Neural progenitor cell (in vitro differentiated cells): ENCODE measurements around the gene SPC24. TPM values are rescaled to one million over a fixed set of nuclear protein-coding genes. Genes with fewer than 3 reads are reported as not detected.
"Not testable (repeated sequence)": the region's sequence is repeated elsewhere in the genome, so short reads cannot be mapped to it uniquely, and the experiment has no call there.

Experiments
- DNase-seq: peaks from one replicate; pipeline ENCODE4 v3.0.0-alpha.2; 2016; ENCODE audit warnings: low spot score
- H2AFZ ChIP-seq: fragments of 200-600 bp; sonication (generic); replicated peaks from 2 replicates; pipeline ENCODE4 v1.6.1; 2016; ENCODE audit warnings: antibody characterized with exemption
- H3F3A ChIP-seq: fragments of 200-600 bp; sonication (generic); 2 replicates; pipeline ENCODE4 v1.6.1; 2016; ENCODE audit warnings: antibody characterized with exemption, low read depth
- H3K27ac ChIP-seq: fragments of 200-600 bp; sonication (generic); 2 replicates; pipeline ENCODE4 v1.5.1; 2016; ENCODE audit warnings: mild to moderate bottlenecking
- H3K27me3 ChIP-seq: fragments of 200-600 bp; sonication (generic); 2 replicates; pipeline ENCODE4 v1.6.1; 2016; ENCODE audit warnings: mild to moderate bottlenecking, moderate library complexity
- H3K36me3 ChIP-seq: fragments of 200-600 bp; sonication (generic); 2 replicates; pipeline ENCODE4 v1.5.1; 2016
- H3K4me1 ChIP-seq: fragments of 200-600 bp; sonication (generic); 2 replicates; pipeline ENCODE4 v1.6.1; 2016; ENCODE audit warnings: mixed run types
- H3K4me2 ChIP-seq: fragments of 200-600 bp; sonication (generic); 2 replicates; pipeline ENCODE4 v1.6.1; 2016
- H3K4me3 ChIP-seq: fragments of 200-600 bp; sonication (generic); 2 replicates; pipeline ENCODE4 v1.5.1; 2016
- H3K79me2 ChIP-seq: fragments of 200-600 bp; sonication (generic); 2 replicates; pipeline ENCODE4 v1.6.1; 2016; ENCODE audit warnings: low read depth
- H3K9ac ChIP-seq: fragments of 200-600 bp; sonication (generic); 2 replicates; pipeline ENCODE4 v1.6.1; 2016
- H3K9me3 ChIP-seq: fragments of 200-600 bp; sonication (generic); 2 replicates; pipeline ENCODE4 v1.5.1; 2016; ENCODE audit warnings: low read depth
- H4K20me1 ChIP-seq: fragments of 200-600 bp; sonication (generic); 2 replicates; pipeline ENCODE4 v1.6.1; 2016; ENCODE audit warnings: low read depth
- H3K27ac Mint-ChIP-seq: 3 replicates; pipeline ENCODE4 v1.8.0; 2021; ENCODE audit warnings: mixed read lengths
- H3K27me3 Mint-ChIP-seq: 2 replicates; pipeline ENCODE4 v1.8.0; 2022; ENCODE audit warnings: low read depth, mild to moderate bottlenecking, inconsistent platforms, moderate library complexity, mixed read lengths; ENCODE audit not compliant: insufficient read depth
- H3K36me3 Mint-ChIP-seq: 3 replicates; pipeline ENCODE4 v1.8.0; 2021; ENCODE audit warnings: mixed read lengths
- H3K4me1 Mint-ChIP-seq: 3 replicates; pipeline ENCODE4 v1.8.0; 2021; ENCODE audit warnings: mixed read lengths
- H3K4me3 Mint-ChIP-seq: 3 replicates; pipeline ENCODE4 v1.8.0; 2021; ENCODE audit warnings: mild to moderate bottlenecking, moderate library complexity, mixed read lengths
- H3K9me3 Mint-ChIP-seq: 3 replicates; pipeline ENCODE4 v1.8.0; 2020; ENCODE audit warnings: mixed read lengths
- EZH2 ChIP-seq: fragments of 200-600 bp; sonication (generic); IDR thresholded peaks from 2 replicates; pipeline ENCODE4 v1.6.1; 2017; ENCODE audit warnings: antibody characterized with exemption, mild to moderate bottlenecking, moderate library complexity
- EZH2phosphoT487 ChIP-seq: fragments of 200-600 bp; sonication (generic); IDR thresholded peaks from 2 replicates; pipeline ENCODE4 v1.6.1; 2017; ENCODE audit warnings: antibody characterized with exemption
- total RNA-seq: library from RNA; depleted of rRNA; stranded (reverse); fragments of >200 nt; gene quantifications from 2 replicates; pipeline ENCODE4 v1.2.3, GENCODE V29; 2015; ENCODE audit warnings: low replicate concordance
- TF ChIP-seq, protein P1 (sequence below): fragments of 200-600 bp; sonication (generic); IDR thresholded peaks from 2 replicates; pipeline ENCODE4 v1.5.1; 2017; ENCODE audit warnings: antibody characterized with exemption, mild to moderate bottlenecking

The SPC24 gene
- total RNA-seq, 1 donor from 2014 or later = 57.1 TPM

DNA sequence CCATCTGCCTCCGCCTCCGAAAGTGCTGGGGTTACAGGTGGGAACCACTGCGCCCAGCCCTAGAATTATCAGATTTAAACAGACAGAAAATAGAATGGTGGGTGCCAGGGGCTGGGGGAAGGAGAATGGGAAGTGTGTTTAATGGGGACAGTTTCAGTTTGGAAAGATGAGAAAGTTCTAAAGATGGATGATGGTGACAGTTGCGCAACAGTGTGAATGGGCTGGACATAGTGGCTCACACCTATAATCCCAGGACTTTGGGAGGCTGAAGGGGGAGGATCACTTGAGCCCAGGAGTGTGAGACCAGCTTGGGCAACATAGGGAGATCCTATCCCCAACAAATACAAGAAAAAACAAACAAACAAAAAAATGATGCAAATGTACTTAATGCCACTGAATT lies 25.9 kb upstream of the SPC24 start:
- Mint-ChIP-seq H3K27ac (no peak overlapping the region), H3K4me1 (no peaks in the 10 kb centered on the region), H3K27me3 (peaks cover 2% of the 10 kb centered on the region), H3K4me3 (no peak overlapping the region), H3K9me3 (no peaks in the 10 kb centered on the region), H3K36me3 (peaks cover 10% of the 10 kb centered on the region)
- no peaks in the 10 kb centered on the region for H3K36me3 ChIP-seq
- no peaks in the 10 kb centered on the region for H3K27me3 ChIP-seq
- H3K4me3 ChIP-seq = no peak overlapping the region
- H2AFZ ChIP-seq = no peak overlapping the region
- H3K79me2 ChIP-seq = no peaks in the 10 kb centered on the region
- TF ChIP-seq EZH2 (no peak), EZH2phosphoT487 (no peak)
- TF ChIP-seq, protein P1, sequence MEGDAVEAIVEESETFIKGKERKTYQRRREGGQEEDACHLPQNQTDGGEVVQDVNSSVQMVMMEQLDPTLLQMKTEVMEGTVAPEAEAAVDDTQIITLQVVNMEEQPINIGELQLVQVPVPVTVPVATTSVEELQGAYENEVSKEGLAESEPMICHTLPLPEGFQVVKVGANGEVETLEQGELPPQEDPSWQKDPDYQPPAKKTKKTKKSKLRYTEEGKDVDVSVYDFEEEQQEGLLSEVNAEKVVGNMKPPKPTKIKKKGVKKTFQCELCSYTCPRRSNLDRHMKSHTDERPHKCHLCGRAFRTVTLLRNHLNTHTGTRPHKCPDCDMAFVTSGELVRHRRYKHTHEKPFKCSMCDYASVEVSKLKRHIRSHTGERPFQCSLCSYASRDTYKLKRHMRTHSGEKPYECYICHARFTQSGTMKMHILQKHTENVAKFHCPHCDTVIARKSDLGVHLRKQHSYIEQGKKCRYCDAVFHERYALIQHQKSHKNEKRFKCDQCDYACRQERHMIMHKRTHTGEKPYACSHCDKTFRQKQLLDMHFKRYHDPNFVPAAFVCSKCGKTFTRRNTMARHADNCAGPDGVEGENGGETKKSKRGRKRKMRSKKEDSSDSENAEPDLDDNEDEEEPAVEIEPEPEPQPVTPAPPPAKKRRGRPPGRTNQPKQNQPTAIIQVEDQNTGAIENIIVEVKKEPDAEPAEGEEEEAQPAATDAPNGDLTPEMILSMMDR = no peak
- H3K9me3 ChIP-seq = no peaks in the 10 kb centered on the region
- H3K9ac ChIP-seq = no peak overlapping the region
- no peak overlapping the region for H3K4me2 ChIP-seq
- H3K27ac ChIP-seq = no peak overlapping the region
- H3K4me1 ChIP-seq = no peaks in the 10 kb centered on the region
- H4K20me1 ChIP-seq = no peaks in the 10 kb centered on the region
- no peak for DNase-seq
- no peaks in the 10 kb centered on the region for H3F3A ChIP-seq

DNA sequence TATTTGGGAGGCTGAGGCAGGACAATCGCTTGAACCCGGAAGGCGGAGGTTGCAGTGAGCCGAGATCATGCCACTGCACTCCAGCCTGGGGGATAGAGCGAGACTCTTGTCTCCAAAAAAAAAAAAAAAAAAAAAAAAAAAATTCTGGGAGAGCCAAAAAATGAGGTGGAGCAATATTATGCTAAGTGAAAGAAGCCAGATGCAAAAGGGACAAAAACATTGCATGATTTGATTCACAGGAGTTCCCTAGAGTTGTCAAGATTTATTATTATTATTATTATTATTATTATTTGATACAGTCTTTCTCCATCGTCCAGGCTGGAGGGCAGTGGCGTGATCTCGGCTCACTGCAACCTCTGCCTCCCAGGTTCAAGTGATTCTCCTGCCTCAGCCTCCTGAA lies 25.4 kb upstream of the SPC24 start:
- H2AFZ ChIP-seq, H3F3A ChIP-seq, H3K4me3 Mint-ChIP-seq, H3K9me3 ChIP-seq, H3K4me2 ChIP-seq, H4K20me1 ChIP-seq, H3K27ac Mint-ChIP-seq, H3K27me3 ChIP-seq, H3K9ac ChIP-seq, H3K36me3 Mint-ChIP-seq, H3K27me3 Mint-ChIP-seq, H3K27ac ChIP-seq, H3K4me1 ChIP-seq, H3K4me1 Mint-ChIP-seq, H3K36me3 ChIP-seq, DNase-seq, H3K9me3 Mint-ChIP-seq, H3K79me2 ChIP-seq, H3K4me3 ChIP-seq: not testable (repeated sequence)

DNA sequence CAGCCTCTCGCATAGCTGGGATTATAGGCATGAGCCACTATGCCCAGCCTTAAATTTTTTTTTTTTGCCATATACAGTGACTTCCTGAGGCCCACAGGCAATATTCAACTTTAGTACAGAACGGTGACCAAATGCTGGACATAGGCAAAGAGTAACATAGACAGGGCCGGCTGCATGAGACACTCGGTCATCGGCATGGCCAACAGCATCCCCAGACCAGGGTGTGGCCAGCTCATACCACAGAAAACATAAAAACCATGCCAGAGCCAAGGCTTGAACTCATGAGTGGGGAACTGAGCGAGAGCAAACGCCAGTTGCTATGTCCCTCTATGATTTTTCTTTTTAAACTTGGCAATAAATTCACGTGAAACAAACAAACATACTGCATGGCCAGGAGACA lies 24.8 kb upstream of the SPC24 start:
- H3K27me3 Mint-ChIP-seq = peaks cover 4% of the 10 kb centered on the region
- Histone ChIP-seq H3K27me3 (no peaks in the 10 kb centered on the region), H3K79me2 (no peaks in the 10 kb centered on the region), H4K20me1 (no peaks in the 10 kb centered on the region), H3K9ac (no peak overlapping the region), H3K4me2 (no peak overlapping the region), H3K27ac (no peak overlapping the region), H3K4me3 (no peak overlapping the region), H3K9me3 (no peaks in the 10 kb centered on the region), H2AFZ (no peak overlapping the region), H3K36me3 (no peaks in the 10 kb centered on the region), H3F3A (no peaks in the 10 kb centered on the region), H3K4me1 (no peaks in the 10 kb centered on the region)
- peak overlapping the region; percentile 53 for H3K27ac Mint-ChIP-seq
- H3K4me3 Mint-ChIP-seq = no peak overlapping the region
- DNase-seq = no peak
- TF ChIP-seq EZH2 = no peak
- TF ChIP-seq, protein P1 = no peak
- TF ChIP-seq EZH2phosphoT487 = no peak
- no peaks in the 10 kb centered on the region for H3K4me1 Mint-ChIP-seq
- H3K9me3 Mint-ChIP-seq = no peaks in the 10 kb centered on the region
- peaks cover 9% of the 10 kb centered on the region for H3K36me3 Mint-ChIP-seq

DNA sequence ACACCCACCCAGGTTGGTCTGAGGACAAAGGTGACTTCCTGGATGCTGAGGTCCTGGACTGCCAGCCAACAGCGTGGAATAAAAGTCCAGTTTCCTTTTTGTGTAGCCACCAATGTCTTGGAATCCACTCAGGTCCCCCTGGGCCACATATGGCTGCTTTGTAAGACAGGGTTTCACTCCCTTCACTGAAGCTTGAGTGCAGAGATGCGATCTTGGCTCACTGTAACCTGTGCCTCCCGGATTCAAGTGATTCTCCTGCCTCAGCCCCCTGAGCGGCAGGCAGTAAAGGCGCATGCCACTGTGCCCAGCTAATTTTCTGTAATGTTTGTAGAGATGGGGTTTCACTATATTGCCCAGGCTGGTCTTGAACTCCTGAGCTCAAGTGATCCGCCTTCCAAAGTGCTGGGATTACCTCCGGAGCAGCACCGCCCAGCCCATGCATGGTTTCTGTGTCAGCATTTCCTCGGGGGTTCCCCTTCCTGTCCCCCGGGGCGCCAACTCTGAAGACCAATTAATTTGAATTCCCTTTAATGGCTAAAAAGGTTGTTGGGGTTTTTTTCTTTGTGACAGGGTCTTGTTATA lies 24.2 kb upstream of the SPC24 start:
- H3K27me3 Mint-ChIP-seq = peaks cover 4% of the 10 kb centered on the region
- no peaks in the 10 kb centered on the region for H3K4me1 Mint-ChIP-seq
- H3K79me2 ChIP-seq = no peaks in the 10 kb centered on the region
- no peaks in the 10 kb centered on the region for H3K9me3 Mint-ChIP-seq
- no peak overlapping the region for H3K4me3 Mint-ChIP-seq
- no peaks in the 10 kb centered on the region for H4K20me1 ChIP-seq
- no peaks in the 10 kb centered on the region for H3F3A ChIP-seq
- no peak overlapping the region for H3K27ac ChIP-seq
- H3K4me3 ChIP-seq = no peak overlapping the region
- no peak overlapping the region for H3K27ac Mint-ChIP-seq
- H3K36me3 ChIP-seq = no peaks in the 10 kb centered on the region
- peaks cover 9% of the 10 kb centered on the region for H3K36me3 Mint-ChIP-seq
- no peaks in the 10 kb centered on the region for H3K4me1 ChIP-seq
- TF ChIP-seq EZH2phosphoT487 = no peak
- TF ChIP-seq, protein P1 = no peak
- TF ChIP-seq EZH2 = no peak
- no peaks in the 10 kb centered on the region for H3K27me3 ChIP-seq
- H3K9me3 ChIP-seq = no peaks in the 10 kb centered on the region
- DNase-seq = no peak
- H3K9ac ChIP-seq = no peak overlapping the region
- H3K4me2 ChIP-seq = no peak overlapping the region
- H2AFZ ChIP-seq = no peak overlapping the region

DNA sequence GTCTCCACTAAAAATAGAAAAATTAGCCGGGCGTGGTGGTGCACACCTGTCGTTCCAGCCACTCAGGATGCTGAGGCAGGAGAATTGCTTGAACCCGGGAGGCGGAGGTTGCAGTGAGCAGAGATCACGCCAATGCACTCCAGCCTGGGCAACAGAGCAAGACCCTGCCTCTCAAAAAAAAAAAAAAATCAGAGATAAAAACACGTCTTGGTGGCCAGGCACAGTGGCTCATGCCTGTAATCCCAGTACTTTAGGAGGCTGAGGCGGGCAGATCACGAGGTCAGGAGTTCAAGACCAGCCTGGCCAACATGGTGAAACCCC lies 23.5 kb upstream of the SPC24 start:
- H3K36me3 Mint-ChIP-seq, H3K9ac ChIP-seq, H3K9me3 ChIP-seq, H3K27ac ChIP-seq, H3K27ac Mint-ChIP-seq, H3K27me3 Mint-ChIP-seq, H3K4me1 ChIP-seq, H3K4me2 ChIP-seq, H4K20me1 ChIP-seq, DNase-seq, H3K4me1 Mint-ChIP-seq, H3K36me3 ChIP-seq, H3K9me3 Mint-ChIP-seq, H3K4me3 Mint-ChIP-seq, H3K4me3 ChIP-seq, H3K79me2 ChIP-seq, H3K27me3 ChIP-seq, H3F3A ChIP-seq, H2AFZ ChIP-seq: not testable (repeated sequence)
